Left lung (tissue), 14 donors: ENCODE data around the gene ABHD5. TPM values are rescaled to one million over a fixed set of nuclear protein-coding genes. Genes with fewer than 3 reads are reported as not detected.

Source experiments
- ATAC-seq: fragments of 200-7000 bp; cut with Tn5 transposase; one replicate; pipeline ENCODE4 v1.9.1; 2020; ENCODE audit warnings: moderate library complexity
- DNase-seq, 4 donors: peaks; one replicate each; pipeline ENCODE4 v3.0.0-alpha.2; 2013 to 2020
- H3K27ac ChIP-seq, 2 donors: fragments of 200-600 bp; sonication (generic) in 1 of 2; one replicate each; pipeline versions ENCODE4 v1.5.0 to v1.8.0; 2020 to 2021
- H3K27me3 ChIP-seq, 2 donors: fragments of 200-600 bp; sonication (generic) in 1 of 2; one replicate each; pipeline versions ENCODE4 v1.5.0 to v1.8.0; 2020 to 2021
- H3K36me3 ChIP-seq, 2 donors: fragments of 200-600 bp; sonication (generic) in 1 of 2; one replicate each; pipeline versions ENCODE4 v1.5.0 to v1.8.0; 2020 to 2021
- H3K4me1 ChIP-seq, 2 donors: fragments of 200-600 bp; one replicate each; pipeline ENCODE4 v1.8.0; 2021
- H3K4me3 ChIP-seq, 2 donors: fragments of 200-600 bp; sonication (generic) in 1 of 2; one replicate each; pipeline versions ENCODE4 v1.5.0 to v1.8.0; 2020 to 2021; ENCODE audit warnings: mild to moderate bottlenecking in 1 of 2
- H3K9me3 ChIP-seq, 2 donors: fragments of 200-600 bp; sonication (generic) in 1 of 2; one replicate each; pipeline versions ENCODE4 v1.5.0 to v1.8.0; 2020 to 2021
- intact Hi-C, 2 donors: fragments of 100-400 bp; cut with DNase I; formaldehyde crosslinking; loops; one replicate each; pipeline versions ENCODE4 v1.11.2 to v1.14.2; 2022
- long read RNA-seq, 12 donors: library from polyadenylated mRNA in 2 of 12; unstranded in 2 of 12; transcript quantifications; one replicate each; pipeline ENCODE4 v2.0.0 and lab custom pipeline, GENCODE V29; 2019 to 2026
- polyA plus RNA-seq, 6 donors: library from polyadenylated mRNA; unstranded; fragments of 120-200 nt; gene quantifications; one replicate each; pipeline ENCODE4 v1.2.1, GENCODE V29; 2013; ENCODE audit not compliant: insufficient read length in 6 of 6
- total RNA-seq, 2 donors: library from RNA; stranded (reverse); fragmentation: NEBNext Ultra II Directional; extraction: Animal tissue kit (Norgen Biotek cat#: 25700); gene quantifications; one replicate each; pipeline ENCODE4 v1.2.1, GENCODE V29; 2021
- TF ChIP-seq, protein P1 (sequence below), 2 donors: fragments of 200-600 bp; sonication (generic) in 1 of 2; IDR thresholded peaks; one replicate each; pipeline versions ENCODE4 v1.5.0 to v1.8.0; 2021; ENCODE audit warnings: antibody characterized with exemption in 2 of 2
- donor health status: DM: no; HTN: yes; CAD: no.
- donor health status: DM: no; HTN: no; CAD: no.

Gene ABHD5
- 10 to 100 TPM; 31.9 to 41.0 TPM for total RNA-seq
- polyA plus RNA-seq = 10 to 100 TPM; 14.2 to 17.5 (median 15.8) TPM
- long read RNA-seq, donor 1, full-length matches to known transcripts = 4 of 4 reads
- long read RNA-seq, donor 1, partial matches to known transcripts = 0 of 4 reads
- long read RNA-seq, donor 1, other reads (novel, unspliced or antisense) = 0 of 4 reads
- long read RNA-seq, donor 2, full-length matches to known transcripts = 7 of 7 reads
- long read RNA-seq, donor 2, partial matches to known transcripts = 0 of 7 reads
- long read RNA-seq, donor 2, other reads (novel, unspliced or antisense) = 0 of 7 reads
- long read RNA-seq, donor 3, full-length matches to known transcripts = 3 of 3 reads
- long read RNA-seq, donor 3, partial matches to known transcripts = 0 of 3 reads
- long read RNA-seq, donor 3, other reads (novel, unspliced or antisense) = 0 of 3 reads
- long read RNA-seq, donor 4, full-length matches to known transcripts = 14 of 14 reads
- long read RNA-seq, donor 4, partial matches to known transcripts = 0 of 14 reads
- long read RNA-seq, donor 4, other reads (novel, unspliced or antisense) = 0 of 14 reads
- long read RNA-seq, donor 5, full-length matches to known transcripts = 5 of 5 reads
- long read RNA-seq, donor 5, partial matches to known transcripts = 0 of 5 reads
- long read RNA-seq, donor 5, other reads (novel, unspliced or antisense) = 0 of 5 reads
- long read RNA-seq, donor 6, full-length matches to known transcripts = 7 of 7 reads
- long read RNA-seq, donor 6, partial matches to known transcripts = 0 of 7 reads
- long read RNA-seq, donor 6, other reads (novel, unspliced or antisense) = 0 of 7 reads
- long read RNA-seq, donor 7, full-length matches to known transcripts = 1 of 1 reads
- long read RNA-seq, donor 7, partial matches to known transcripts = 0 of 1 reads
- long read RNA-seq, donor 7, other reads (novel, unspliced or antisense) = 0 of 1 reads
- long read RNA-seq, donor 8, full-length matches to known transcripts = 2 of 2 reads
- long read RNA-seq, donor 8, partial matches to known transcripts = 0 of 2 reads
- long read RNA-seq, donor 8, other reads (novel, unspliced or antisense) = 0 of 2 reads
- long read RNA-seq, donor 9 = 0 reads
- long read RNA-seq, donor 10, full-length matches to known transcripts = 9 of 12 reads
- long read RNA-seq, donor 10, partial matches to known transcripts = 0 of 12 reads
- long read RNA-seq, donor 10, other reads (novel, unspliced or antisense) = 3 of 12 reads
- long read RNA-seq, donor 11, full-length matches to known transcripts = 15 of 20 reads
- long read RNA-seq, donor 11, partial matches to known transcripts = 5 of 20 reads
- long read RNA-seq, donor 11, other reads (novel, unspliced or antisense) = 0 of 20 reads
- long read RNA-seq, donor 12, full-length matches to known transcripts = 7 of 7 reads
- long read RNA-seq, donor 12, partial matches to known transcripts = 0 of 7 reads
- long read RNA-seq, donor 12, other reads (novel, unspliced or antisense) = 0 of 7 reads

DNA sequence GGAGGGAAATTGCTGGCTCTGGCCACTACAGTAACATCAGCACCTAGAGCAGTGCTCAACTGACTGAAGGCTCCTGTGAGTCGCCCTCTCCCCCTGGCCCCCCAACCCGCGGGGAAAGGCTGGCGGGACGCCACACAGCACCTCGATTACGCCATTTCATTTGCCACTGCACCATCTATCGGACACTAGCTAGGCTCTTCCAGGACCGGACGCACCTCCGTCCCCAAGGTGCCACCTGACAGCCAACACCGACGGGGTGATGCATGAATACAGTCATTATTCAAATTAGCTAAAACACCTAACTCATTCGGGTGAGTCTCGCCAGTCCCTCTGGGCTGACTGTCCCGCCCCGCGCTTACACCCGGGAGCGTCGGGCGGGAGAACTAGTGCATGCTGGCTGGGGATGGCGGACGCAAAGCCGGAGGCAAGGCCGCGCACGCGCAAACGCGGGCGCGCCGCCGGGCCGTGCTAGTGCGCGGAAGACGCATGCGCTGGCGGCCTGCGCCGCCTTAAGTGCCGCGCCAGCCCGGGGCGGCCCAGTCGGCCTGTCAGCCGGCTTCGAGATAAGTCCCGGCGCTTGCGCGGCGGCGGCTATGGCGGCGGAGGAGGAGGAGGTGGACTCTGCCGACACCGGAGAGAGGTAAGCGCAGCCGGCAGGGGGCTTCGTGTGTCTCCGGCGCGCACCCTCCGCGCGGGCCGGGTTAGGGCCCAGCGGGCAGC, at the start of gene ABHD5:
Gene ABHD5 (plus strand): TSS at position 539 of the 720 bp plus-strand sequence. CDS start 55 bp downstream, at position 594.
- TF ChIP-seq, protein P1, sequence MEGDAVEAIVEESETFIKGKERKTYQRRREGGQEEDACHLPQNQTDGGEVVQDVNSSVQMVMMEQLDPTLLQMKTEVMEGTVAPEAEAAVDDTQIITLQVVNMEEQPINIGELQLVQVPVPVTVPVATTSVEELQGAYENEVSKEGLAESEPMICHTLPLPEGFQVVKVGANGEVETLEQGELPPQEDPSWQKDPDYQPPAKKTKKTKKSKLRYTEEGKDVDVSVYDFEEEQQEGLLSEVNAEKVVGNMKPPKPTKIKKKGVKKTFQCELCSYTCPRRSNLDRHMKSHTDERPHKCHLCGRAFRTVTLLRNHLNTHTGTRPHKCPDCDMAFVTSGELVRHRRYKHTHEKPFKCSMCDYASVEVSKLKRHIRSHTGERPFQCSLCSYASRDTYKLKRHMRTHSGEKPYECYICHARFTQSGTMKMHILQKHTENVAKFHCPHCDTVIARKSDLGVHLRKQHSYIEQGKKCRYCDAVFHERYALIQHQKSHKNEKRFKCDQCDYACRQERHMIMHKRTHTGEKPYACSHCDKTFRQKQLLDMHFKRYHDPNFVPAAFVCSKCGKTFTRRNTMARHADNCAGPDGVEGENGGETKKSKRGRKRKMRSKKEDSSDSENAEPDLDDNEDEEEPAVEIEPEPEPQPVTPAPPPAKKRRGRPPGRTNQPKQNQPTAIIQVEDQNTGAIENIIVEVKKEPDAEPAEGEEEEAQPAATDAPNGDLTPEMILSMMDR (IDR thresholded peaks at IDR 0.05) = no peak
- Histone ChIP-seq H3K4me1 (peaks cover 0 to 40% of the 10 kb centered on the region in 2 donors), H3K36me3 (no peaks in the 10 kb centered on the region), H3K9me3 (no peaks in the 10 kb centered on the region), H3K4me3 (peak within 1 kb of the TSS; percentile 66 to 88), H3K27me3 (no peaks in the 10 kb centered on the region), H3K27ac (peak within 1 kb of the TSS; percentile 97)
- DNase-seq = peak; percentile 91 to 99 (median 96)
- intact Hi-C loops = no loop called here
- peak; percentile 91 for ATAC-seq

DNA sequence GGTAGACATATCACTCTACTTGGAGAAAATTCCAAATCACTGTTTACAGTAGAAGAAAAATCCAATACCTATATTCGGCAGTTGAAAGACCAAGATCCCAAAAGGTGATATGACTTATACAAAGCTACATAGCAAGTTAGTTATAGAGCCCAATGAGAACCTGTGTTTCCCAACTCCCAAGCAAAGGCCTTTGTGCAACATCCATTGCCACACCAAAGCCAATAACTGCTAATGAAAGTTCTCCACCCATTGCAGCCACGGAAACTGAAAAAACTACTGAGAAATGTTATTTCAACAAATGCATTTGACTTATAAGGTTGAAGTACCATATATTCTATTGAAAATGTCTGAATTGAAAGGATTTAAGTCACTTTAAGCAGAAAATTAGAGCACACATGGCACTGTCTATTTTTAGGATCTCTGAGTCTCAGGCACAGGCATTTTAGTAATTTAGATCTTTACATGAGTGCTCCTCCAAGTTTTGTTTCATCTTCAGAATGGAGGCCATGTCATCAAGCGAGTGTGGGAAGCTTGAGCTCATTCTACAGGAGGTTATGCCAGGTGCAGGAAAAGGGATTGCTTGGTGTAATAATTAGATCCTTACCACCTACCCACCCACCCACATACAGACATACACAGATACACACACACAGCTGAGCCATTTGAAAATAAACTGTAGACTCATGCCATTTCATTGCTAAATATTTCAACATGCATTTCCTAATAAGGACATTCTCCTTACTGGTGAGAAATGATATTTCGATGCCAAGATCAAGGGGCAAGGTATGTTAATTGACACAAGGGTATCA, 49.2 kb upstream of the ABHD5 start:
- no peak overlapping the region for H3K4me3 ChIP-seq
- no peak for ATAC-seq
- TF ChIP-seq, protein P1 (IDR thresholded peaks at IDR 0.05) = no peak
- DNase-seq = no peak
- no peaks in the 10 kb centered on the region for H3K9me3 ChIP-seq
- peaks cover 0 to 33% of the 10 kb centered on the region in 2 donors for H3K4me1 ChIP-seq
- no peaks in the 10 kb centered on the region for H3K27me3 ChIP-seq
- no peaks in the 10 kb centered on the region for H3K36me3 ChIP-seq
- intact Hi-C loops = no loop called here
- H3K27ac ChIP-seq = peak overlapping the region in 1 of 2 donors; percentile 76

DNA sequence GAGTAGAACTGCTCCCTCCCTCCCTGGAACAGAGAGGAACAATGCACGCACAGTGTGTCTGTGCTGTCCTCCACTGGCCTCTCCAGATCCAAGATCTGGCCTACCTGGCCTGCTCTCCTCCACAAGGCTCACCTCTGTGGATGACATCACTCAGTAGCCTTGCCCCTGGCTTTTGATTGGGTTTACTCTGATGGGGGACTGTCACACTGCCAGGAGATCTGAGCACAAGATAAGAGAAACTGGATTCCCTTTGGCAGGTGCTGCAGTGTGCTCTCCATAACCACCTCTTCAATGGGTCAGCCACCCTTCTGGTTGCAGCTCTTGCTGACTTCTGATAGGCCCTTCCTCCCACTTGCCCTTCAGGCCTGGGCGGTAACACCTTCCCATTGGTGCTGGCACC, 46.3 kb upstream of the ABHD5 start:
- H3K4me1 ChIP-seq = peaks cover 0 to 22% of the 10 kb centered on the region in 2 donors
- TF ChIP-seq, protein P1 (IDR thresholded peaks at IDR 0.05) = no peak
- no peak for ATAC-seq
- no peak overlapping the region for H3K4me3 ChIP-seq
- intact Hi-C loops = no loop called here
- no peaks in the 10 kb centered on the region for H3K27me3 ChIP-seq
- DNase-seq = no peak
- H3K27ac ChIP-seq = no peak overlapping the region
- H3K9me3 ChIP-seq = no peaks in the 10 kb centered on the region
- H3K36me3 ChIP-seq = no peaks in the 10 kb centered on the region
